GM12878 (cell line): ENCODE measurements around the gene AKAP1. TPM values are rescaled to one million over a fixed set of nuclear protein-coding genes. Genes with fewer than 3 reads are reported as not detected.

Experiments
- ATAC-seq: fragments of 200-7000 bp; cut with Tn5 transposase; 3 replicates; pipeline ENCODE4 v1.9.1; 2020; ENCODE audit warnings: mild to moderate bottlenecking, moderate library complexity
- BruUV-seq: library from RNA; stranded (reverse); fragments of 400-500 nt; replicated peaks from 2 replicates; lab custom pipeline; 2021; lab: Mats Ljungman, UMichigan
- CTCF ChIA-PET: fragments of 300-600 bp; sonication (Branson Sonifier 250); formaldehyde crosslinking; extraction: SDS; loops from one replicate; lab custom pipeline; 2021; ENCODE audit warnings: inconsistent platforms; lab: Yijun Ruan, JAX
- POLR2A ChIA-PET: fragments of 350-600 bp; formaldehyde crosslinking; extraction: SDS; loops from one replicate; lab custom pipeline; 2021; ENCODE audit warnings: inconsistent platforms; lab: Charles Lee
- RAD21 ChIA-PET: fragments of 300-600 bp; sonication (Branson Sonifier 250); formaldehyde crosslinking; loops from one replicate; lab custom pipeline; 2023; ENCODE audit warnings: antibody characterized with exemption; ENCODE audit not compliant: unreplicated experiment; lab: Charles Lee
- SMC1A ChIA-PET: fragments of 300-600 bp; sonication (Branson Sonifier 250); formaldehyde crosslinking; loops from one replicate; lab custom pipeline; 2023; ENCODE audit not compliant: unreplicated experiment, uncharacterized antibody; lab: Charles Lee
- DNase-seq: peaks from one replicate; pipeline ENCODE4 v3.0.0-alpha.2; 2011; ENCODE audit warnings: low read depth, low spot score
- FAIRE-seq: peaks from 3 replicates; lab custom pipeline; 2011; peaks lifted over from hg19 to GRCh38; lab: Jason Lieb, UNC
- H2AFZ ChIP-seq: 2 replicates; pipeline ENCODE4 v1.6.0; 2011; ENCODE audit warnings: low read depth, low read length, control low read depth; ENCODE audit not compliant: control insufficient read depth
- H3K27ac ChIP-seq: 2 replicates; pipeline ENCODE4 v1.5.1; 2011; ENCODE audit warnings: control low read depth; ENCODE audit not compliant: control insufficient read depth, insufficient read depth
- H3K27me3 ChIP-seq, 2 experiments: replicated peaks in 1 of 2; 2 replicates each; pipeline versions ENCODE4 v1.6.0 to v1.6.1; 2011; ENCODE audit warnings: low read length in 1 of 2; ENCODE audit not compliant: control insufficient read depth in 2 of 2, insufficient read depth in 2 of 2
- H3K36me3 ChIP-seq, 2 experiments: 2 replicates each; pipeline ENCODE4 v1.5.1; 2011; ENCODE audit warnings: low read length in 1 of 2; ENCODE audit not compliant: control insufficient read depth in 2 of 2, insufficient read depth in 2 of 2
- H3K4me1 ChIP-seq: 2 replicates; pipeline ENCODE4 v1.6.1; 2011; ENCODE audit warnings: mild to moderate bottlenecking, low read length, moderate library complexity, mixed read lengths; ENCODE audit not compliant: control insufficient read depth, insufficient read depth
- H3K4me2 ChIP-seq: 2 replicates; pipeline ENCODE4 v1.6.0; 2011; ENCODE audit warnings: control low read depth; ENCODE audit not compliant: control insufficient read depth, insufficient read depth
- H3K4me3 ChIP-seq: fragments of 200-600 bp; sonication (generic); 2 replicates; pipeline ENCODE4 v1.5.1; 2016
- H3K79me2 ChIP-seq: 2 replicates; pipeline ENCODE4 v1.6.0; 2011; ENCODE audit warnings: low read length; ENCODE audit not compliant: control insufficient read depth, insufficient read depth
- H3K9ac ChIP-seq: 2 replicates; pipeline ENCODE4 v1.8.0; 2011; ENCODE audit warnings: low read length, control low read depth, mixed read lengths; ENCODE audit not compliant: control insufficient read depth, insufficient read depth
- H3K9me3 ChIP-seq: replicated peaks from 3 replicates; pipeline ENCODE4 v1.5.1; 2011; ENCODE audit warnings: mild to moderate bottlenecking, low read length; ENCODE audit not compliant: control insufficient read depth, insufficient read depth
- H4K20me1 ChIP-seq: 2 replicates; pipeline ENCODE4 v1.6.0; 2011; ENCODE audit not compliant: control insufficient read depth, insufficient read depth
- MEF2B ChIP-seq: fragments of 450-650 bp; IDR thresholded peaks from 2 replicates; pipeline ENCODE4 v1.6.1; 2018; ENCODE audit warnings: mild to moderate bottlenecking, moderate library complexity; ENCODE audit not compliant: partially characterized antibody, poor library complexity, severe bottlenecking
- NR2C2 ChIP-seq: IDR thresholded peaks from 2 replicates; pipeline ENCODE4 v1.6.1; 2011; ENCODE audit warnings: borderline replicate concordance, low read depth; ENCODE audit not compliant: control insufficient read depth, insufficient read length
- PAX5 ChIP-seq: IDR thresholded peaks from 2 replicates; pipeline ENCODE4 v1.6.1; 2011; ENCODE audit warnings: low read depth, low read length, borderline replicate concordance
- POLR2AphosphoS2 ChIP-seq: IDR thresholded peaks from 2 replicates; pipeline ENCODE4 v1.6.1; 2011; ENCODE audit warnings: low read depth, mild to moderate bottlenecking, low read length, improper control_type of control experiment, moderate library complexity
- RELA ChIP-seq: fragments of 450-650 bp; IDR thresholded peaks from 2 replicates; pipeline ENCODE4 v1.8.0; 2014; ENCODE audit warnings: borderline replicate concordance; ENCODE audit not compliant: partially characterized antibody
- RFX5 ChIP-seq: IDR thresholded peaks from 2 replicates; pipeline ENCODE4 v1.6.1; 2011; ENCODE audit warnings: low read depth, low read length, improper control_type of control experiment
- RUNX3 ChIP-seq: IDR thresholded peaks from 2 replicates; pipeline ENCODE4 v1.6.1; 2012; ENCODE audit warnings: low read length, inconsistent platforms
- SREBF1 ChIP-seq: IDR thresholded peaks from 2 replicates; pipeline ENCODE4 v1.6.1; 2012; ENCODE audit warnings: mild to moderate bottlenecking, low read length
- TBL1XR1 ChIP-seq: IDR thresholded peaks from 2 replicates; pipeline ENCODE4 v1.6.1; 2012; ENCODE audit warnings: low read depth, low read length, improper control_type of control experiment
- TCF7 ChIP-seq: IDR thresholded peaks from 2 replicates; pipeline ENCODE4 v1.6.1; 2014; ENCODE audit warnings: antibody characterized with exemption, borderline replicate concordance
- YBX1 ChIP-seq: fragments of 450-650 bp; IDR thresholded peaks from 2 replicates; pipeline ENCODE4 v1.6.1; 2016; ENCODE audit warnings: antibody characterized with exemption
- YY1 ChIP-seq: IDR thresholded peaks from 2 replicates; pipeline ENCODE4 v1.6.1; 2011; ENCODE audit warnings: low read depth, mild to moderate bottlenecking, low read length
- ZNF622 ChIP-seq: fragments of 450-650 bp; IDR thresholded peaks from 2 replicates; pipeline ENCODE4 v1.6.1; 2017; ENCODE audit warnings: mild to moderate bottlenecking, inconsistent platforms
- WGBS: methylation state at CpG from one replicate; pipeline ENCODE4 v1.1.6; 2016; ENCODE audit warnings: low lambda C conversion rate; ENCODE audit not compliant: insufficient replicate concordance, insufficient coverage; ENCODE audit errors: missing lambda C conversion rate; 5-methylcytosine and 5-hydroxymethylcytosine counted together
- in situ Hi-C: fragments of 300-500 bp; cut with MboI; formaldehyde crosslinking; loops from 9 replicates; pipeline ENCODE4 v1.14.3; 2018; ENCODE audit warnings: mixed read lengths
- intact Hi-C: fragments of 100-400 bp; cut with micrococcal nuclease; formaldehyde crosslinking; loops from one replicate; pipeline ENCODE4 v1.14.2; 2022; ENCODE audit not compliant: unreplicated experiment
- polyA plus RNA-seq, 11 experiments: library from polyadenylated mRNA; depleted of rRNA in 4 of 11; unstranded in 6 of 11; stranded (reverse) in 5 of 11; fragments of >200 nt; fragmentation: Nextera tagmentation in 4 of 11; fragmentation: Illumina TruSeq in 1 of 11; extraction: Ambion mirVana in 4 of 11; extraction: Trizol in 1 of 11; gene quantifications; 1 replicate in 1 of 11; 2 replicates in 10 of 11; pipeline versions ENCODE4 v1.2.1 to v1.2.3, GENCODE V29; 2011 to 2016; ENCODE audit warnings: inconsistent platforms in 2 of 11, missing spikeins in 2 of 11, low read depth in 1 of 11
- total RNA-seq, 4 experiments: library from RNA; depleted of rRNA in 3 of 4; stranded (reverse); fragments of >200 nt in 3 of 4; fragmentation: Illumina TruSeq in 1 of 4; extraction: Trizol in 1 of 4; gene quantifications; 2 replicates each; pipeline versions ENCODE4 v1.2.1 to v1.2.3, GENCODE V29; 2013 to 2021

AKAP1 gene
- total and polyA plus RNA-seq, 10 of the 15 experiments (the other 5 are each of a cell fraction or from before 2014, with no cell fraction given), result 11.9 to 50.5 (median 38.1) TPM

DNA sequence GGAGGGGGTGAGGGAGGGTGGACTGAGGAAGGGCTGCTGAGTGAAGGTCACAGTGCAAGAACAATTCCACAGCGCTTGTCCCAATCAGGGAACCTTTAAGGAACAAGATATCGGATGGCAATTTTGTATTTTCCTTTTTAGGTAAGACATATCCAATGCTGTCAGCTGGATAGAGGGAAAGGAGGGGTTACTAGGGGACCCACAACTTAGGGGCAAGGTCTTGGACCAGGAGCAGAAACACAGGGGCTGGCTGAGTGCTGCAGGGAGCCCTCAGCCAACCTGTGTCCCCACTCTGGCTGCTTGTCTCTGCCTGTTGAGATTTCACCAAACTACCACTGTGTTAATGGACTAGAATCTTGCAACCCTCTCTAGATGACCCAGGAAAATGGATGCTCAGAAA is 47.6 kb downstream of the AKAP1 start:
- Histone ChIP-seq H2AFZ (peak overlapping the region; percentile 12; the same call in 1 of the 2 replicates), H3K4me2 (no peak overlapping the region), H3K9me3 (no peaks in the 10 kb centered on the region), H3K36me3 (no peaks in the 10 kb centered on the region), H3K4me1 (peaks cover 5% of the 10 kb centered on the region), H3K9ac (no peak overlapping the region), H4K20me1 (no peaks in the 10 kb centered on the region), H3K4me3 (no peak overlapping the region), H3K27me3 (no peaks in the 10 kb centered on the region), H3K79me2 (no peaks in the 10 kb centered on the region), H3K27ac (no peak overlapping the region)
- SMC1A ChIA-PET, result interaction anchor here (0.7 to 1.0 kb wide), 3 partner anchors 110 to 615 kb away, joined by 3 to 4 read pairs (median 3); no protein-coding TSS in a partner anchor
- FAIRE-seq, result no peak
- WGBS, result 75% methylated on average over 2 of the region's 2 CpGs
- POLR2A ChIA-PET, result no interaction called here
- intact Hi-C loops, result loop anchor here (5.0 to 10.0 kb wide), 2 partner anchors 542 to 700 kb away; no protein-coding TSS in a partner anchor
- CTCF ChIA-PET, result interaction anchor here (0.7 to 1.4 kb wide), 9 partner anchors 111 to 703 kb away, joined by 3 to 8 read pairs (median 5); no protein-coding TSS in a partner anchor
- RAD21 ChIA-PET, result interaction anchor here (0.7 to 1.4 kb wide), 3 partner anchors 10 to 615 kb away, joined by 3 to 5 read pairs (median 3); no protein-coding TSS in a partner anchor
- no peak for ATAC-seq
- DNase-seq, result no peak
- TF ChIP-seq TCF7 (no peak), PAX5 (no peak), YBX1 (no peak), SREBF1 (no peak), RUNX3 (no peak), MEF2B (no peak), RFX5 (no peak), POLR2AphosphoS2 (no peak), NR2C2 (no peak), ZNF622 (no peak), YY1 (no peak), RELA (no peak), TBL1XR1 (no peak)
- BruUV-seq, result no TSS peak
- in situ Hi-C loops, result no loop called here
